Epithelial cell of esophagus (primary cell): Measurements from ENCODE around the gene CHIC2.
A peak's percentile ranks its signal among the peaks of the same experiment; 100 is the strongest.

ENCODE experiments used
- DNase-seq: peaks from one replicate; pipeline ENCODE4 v3.0.0; 2010; ENCODE audit warnings: low read depth
- H3K4me3 ChIP-seq: 2 replicates; pipeline ENCODE4 v1.5.1; 2011; ENCODE audit warnings: mild to moderate bottlenecking, low read length, control low read depth
- CTCF ChIP-seq: IDR thresholded peaks from 2 replicates; pipeline ENCODE4 v1.5.1; 2011; ENCODE audit warnings: low read depth, mild to moderate bottlenecking, low read length, control low read depth, inconsistent platforms; ENCODE audit not compliant: insufficient read depth; ENCODE audit errors: missing control alignments

CHIC2 gene

DNA sequence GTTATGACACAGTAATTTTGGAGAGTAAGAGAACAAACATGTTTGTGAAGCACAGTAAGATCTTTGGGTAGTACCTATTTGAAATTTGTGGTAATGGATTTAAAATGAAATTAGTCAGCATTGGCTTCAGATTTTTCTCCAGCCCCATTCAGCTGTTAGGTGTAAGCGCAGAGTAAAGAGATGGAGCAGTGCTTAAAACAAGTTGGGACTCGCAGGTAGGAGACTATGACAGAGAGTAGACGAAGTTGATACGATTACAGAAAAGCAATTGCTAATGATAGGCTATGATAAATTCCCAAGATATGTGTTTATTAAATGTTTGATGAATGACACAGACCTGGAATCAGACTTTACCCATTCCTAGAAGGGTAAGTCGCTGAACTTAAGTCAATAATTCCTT is 72.6 kb downstream of the CHIC2 start:
- TF ChIP-seq CTCF = no peak
- DNase-seq = peak; percentile 96
- H3K4me3 ChIP-seq = no peak overlapping the region

DNA sequence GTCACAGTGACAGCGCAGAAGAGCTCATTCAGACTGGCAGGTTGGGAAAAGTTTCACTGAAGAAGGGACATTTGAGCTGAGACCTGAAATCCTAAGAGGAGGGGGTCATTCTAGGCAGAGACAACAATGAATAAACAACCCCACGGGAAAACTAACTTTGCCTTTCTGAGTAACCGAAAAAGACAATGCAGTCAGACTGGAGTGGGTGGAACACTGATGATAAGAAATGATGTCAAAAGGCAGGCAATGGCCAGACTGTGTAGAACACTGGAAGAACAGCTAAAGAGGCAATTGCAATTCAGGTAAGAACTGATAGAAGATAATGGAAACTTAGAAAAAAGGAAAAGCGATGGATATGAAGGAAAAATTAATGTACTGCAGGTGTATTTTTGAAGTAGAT is 73.8 kb downstream of the CHIC2 start:
- no peak for TF ChIP-seq CTCF
- H3K4me3 ChIP-seq = no peak overlapping the region
- peak; percentile 39 for DNase-seq

GRCh38 chr4:53987761-53988171 is 76.6 kb downstream of the CHIC2 start:
- peak; percentile 88 for DNase-seq
- no peak overlapping the region for H3K4me3 ChIP-seq
- no peak for TF ChIP-seq CTCF

DNA sequence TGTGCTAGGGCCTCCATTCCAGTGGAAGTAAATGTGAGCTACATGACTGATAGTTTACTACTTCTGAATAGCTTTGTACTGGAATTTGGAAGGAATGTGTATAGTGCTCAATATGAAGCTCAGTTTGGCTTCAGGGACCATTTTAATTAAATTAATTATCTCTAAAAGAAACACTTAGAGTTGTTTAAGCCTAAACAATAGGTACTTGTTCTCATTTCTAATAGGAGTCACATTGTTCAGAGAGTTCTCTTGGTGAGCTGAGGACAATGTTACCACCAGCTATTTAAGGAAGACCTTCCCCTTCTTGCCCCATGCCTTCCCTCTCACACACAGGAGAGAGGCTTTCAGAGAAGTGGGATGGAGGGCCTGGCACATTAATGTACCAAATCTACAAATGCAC is 78.3 kb downstream of the CHIC2 start:
- no peak for TF ChIP-seq CTCF
- no peak for DNase-seq
- H3K4me3 ChIP-seq = no peak overlapping the region

DNA sequence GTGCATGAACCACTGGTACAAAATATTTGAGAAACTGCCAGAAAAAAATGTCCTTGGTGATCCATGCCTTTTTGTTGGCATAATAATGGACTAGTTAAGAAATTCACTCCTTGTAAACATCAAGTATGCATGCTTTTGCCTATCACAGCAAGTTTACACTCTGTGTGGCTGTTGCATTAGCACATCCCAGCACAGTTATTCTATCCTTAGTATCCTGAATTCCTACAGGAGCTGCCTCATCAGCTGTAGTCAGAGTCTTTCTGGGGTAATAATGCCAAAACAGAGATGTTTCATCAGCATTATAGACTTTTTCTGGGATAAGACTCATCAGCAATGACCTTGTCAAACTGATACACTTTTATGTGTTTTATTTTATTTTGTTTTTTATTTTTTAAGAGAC is 82.8 kb downstream of the CHIC2 start:
- H3K4me3 ChIP-seq = no peak overlapping the region
- DNase-seq = no peak
- no peak for TF ChIP-seq CTCF

DNA sequence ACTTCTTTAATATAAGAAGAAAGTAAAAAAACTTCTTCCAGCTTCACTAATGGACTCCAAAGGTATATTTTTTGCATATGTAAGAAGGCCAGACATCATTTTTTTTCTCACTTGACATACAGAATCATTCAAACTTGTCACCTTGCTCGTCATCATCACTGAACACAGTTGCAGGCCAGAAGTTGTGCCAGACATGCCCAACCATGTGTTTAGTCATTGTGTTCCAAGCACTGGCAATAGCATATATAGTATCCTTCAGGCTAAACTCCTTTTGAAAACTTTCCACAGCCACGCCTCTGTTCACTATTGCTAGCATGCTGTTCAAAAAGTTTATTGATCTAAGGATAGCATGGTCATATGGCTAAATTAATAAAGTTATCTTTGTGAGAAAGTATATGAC is 83.3 kb downstream of the CHIC2 start:
- DNase-seq = peak; percentile 72
- no peak overlapping the region for H3K4me3 ChIP-seq
- no peak for TF ChIP-seq CTCF

DNA sequence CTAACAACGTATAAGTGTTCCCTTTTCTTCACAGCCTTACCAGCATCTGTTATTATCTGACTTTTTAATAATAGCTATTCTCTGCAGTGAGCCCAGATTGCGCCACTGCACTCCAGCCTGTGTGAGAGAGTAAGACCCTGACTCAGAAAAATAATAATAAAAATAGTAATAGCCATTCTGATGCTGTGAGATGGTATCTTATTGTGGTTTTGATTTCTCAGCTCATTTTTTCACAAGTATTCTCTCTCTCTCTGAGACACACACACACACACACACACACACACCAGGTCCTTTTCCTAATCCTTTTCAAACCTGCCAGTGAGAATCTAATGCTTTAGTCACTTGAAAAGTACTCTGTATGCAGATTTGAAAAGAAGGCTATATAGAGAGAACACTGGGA is 89.8 kb downstream of the CHIC2 start:
- DNase-seq = no peak
- no peak for TF ChIP-seq CTCF
- no peak overlapping the region for H3K4me3 ChIP-seq
